IPS DF 4.7 (cell line): Measurements from ENCODE around the gene ERI2.
"Not testable (repeated sequence)": the region's sequence is repeated elsewhere in the genome, so short reads cannot be mapped to it uniquely, and the experiment has no call there.

Experiments used
- DNase-seq: peaks from one replicate; pipeline ENCODE4 v3.0.0-alpha.2; 2013; ENCODE audit warnings: low spot score; ENCODE audit errors: extremely low read depth

ERI2 gene

DNA sequence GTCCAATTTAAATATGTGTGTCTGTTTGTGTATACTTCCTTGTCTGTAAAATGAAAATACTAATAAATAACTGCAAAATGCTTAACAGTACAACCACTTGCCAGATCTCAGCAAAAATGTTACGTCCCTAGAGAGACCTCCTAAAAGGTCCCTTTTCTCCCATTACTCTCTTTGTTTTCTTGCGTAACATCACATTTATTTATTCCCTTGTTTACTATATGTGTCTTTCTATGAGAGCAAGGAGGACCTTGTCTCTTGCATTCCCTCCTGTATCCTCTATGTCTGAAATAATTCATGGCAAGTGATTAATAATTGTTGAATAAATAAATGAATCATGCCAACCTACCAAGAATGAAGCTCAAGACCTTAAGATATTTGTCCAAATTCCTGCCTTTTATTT is 40.5 kb downstream of the ERI2 start:
- no peak for DNase-seq

DNA sequence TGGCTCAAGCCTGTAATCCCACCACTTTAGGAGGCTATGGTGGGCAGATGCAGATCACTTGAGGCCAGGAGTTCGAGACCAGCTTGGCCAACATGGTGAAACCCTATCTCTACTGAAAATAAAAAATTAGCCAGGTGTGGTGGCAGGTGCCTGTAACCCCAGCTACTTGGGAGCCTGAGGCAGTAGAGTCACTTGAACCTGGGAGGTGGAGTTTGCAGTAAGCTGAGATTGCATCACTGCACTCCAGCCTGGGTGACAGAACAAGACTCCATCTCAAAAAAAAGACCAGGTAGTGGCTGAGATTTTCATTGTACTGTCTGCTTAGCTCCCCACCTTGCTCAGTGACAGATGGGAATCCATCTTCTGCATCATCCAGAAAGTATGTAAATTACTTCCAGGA is 41.8 kb downstream of the ERI2 start:
- DNase-seq = not testable (repeated sequence)

DNA sequence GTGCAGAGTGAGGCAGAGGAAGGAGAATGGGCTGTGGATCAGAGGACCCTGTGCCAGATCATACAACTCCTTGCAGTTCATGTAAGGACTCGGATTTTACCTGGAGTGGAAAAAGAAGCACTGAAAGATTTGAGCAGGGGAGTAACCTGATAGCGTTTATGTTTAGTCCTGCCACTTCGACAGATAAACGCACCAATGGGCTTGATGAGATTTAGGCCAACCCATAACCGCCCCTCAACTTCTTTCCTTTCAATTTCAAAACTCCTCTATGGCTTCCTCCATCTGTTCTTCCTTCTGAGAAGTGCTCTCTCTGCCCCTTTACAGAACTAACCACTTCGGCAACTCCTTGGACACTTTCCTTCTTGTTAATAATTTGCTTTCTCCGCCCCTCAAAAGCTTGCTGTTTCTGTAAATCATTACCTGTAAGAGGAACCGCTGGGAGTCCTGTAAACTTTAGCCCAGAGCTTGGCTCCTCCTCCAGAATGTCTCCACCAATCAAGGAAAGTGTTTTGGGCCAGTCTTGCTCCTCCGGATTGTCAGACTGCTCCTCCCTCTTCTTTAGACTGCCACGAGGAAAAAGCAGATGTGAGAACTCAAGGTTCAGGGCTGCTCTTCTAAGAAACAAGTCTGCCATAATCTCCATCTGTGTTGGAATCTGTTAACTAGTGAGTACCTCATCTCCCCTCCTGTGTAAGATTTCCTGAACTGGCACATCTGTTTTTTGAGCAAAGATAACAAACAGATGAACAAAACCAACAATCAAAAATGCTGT is 42.6 kb downstream of the ERI2 start, which contains the start of gene ACSM3:
Gene ACSM3 (plus strand): TSS at position 554 of the 772 bp plus-strand sequence. CDS start 6,021 bp downstream, outside the sequence.
- DNase-seq = no peak

DNA sequence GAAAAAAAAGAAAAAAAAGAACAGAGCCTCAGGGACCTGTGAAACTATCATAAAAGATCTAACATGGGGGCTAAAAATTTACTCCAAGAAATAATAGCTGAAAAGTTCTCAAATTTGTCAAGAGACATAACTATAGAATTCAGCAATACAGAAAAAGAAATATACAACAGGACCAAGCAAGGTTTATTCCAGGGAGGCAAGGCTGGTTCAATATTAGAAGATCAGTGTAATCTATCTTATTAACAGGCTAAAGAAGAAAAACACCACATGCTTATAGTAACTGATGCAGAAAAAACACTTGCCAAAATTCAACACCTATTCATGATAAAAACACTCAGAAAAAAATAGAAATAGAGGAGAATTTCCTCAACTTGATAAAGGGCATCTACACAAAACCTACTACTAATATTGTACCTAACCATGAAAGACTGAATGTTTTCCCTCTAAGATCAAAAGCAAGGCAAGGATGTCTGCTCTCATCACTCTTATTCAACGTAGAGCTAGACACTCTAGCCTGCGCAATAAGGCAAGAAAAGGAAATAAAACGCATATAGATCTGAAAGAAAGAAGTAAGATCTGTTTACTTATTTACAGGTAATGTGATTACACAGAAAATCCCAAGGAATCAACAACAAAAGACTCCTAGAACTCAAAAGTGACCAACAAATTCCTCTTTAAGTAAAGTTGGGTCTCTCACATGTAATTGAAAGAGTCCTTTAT is 43.7 kb downstream of the ERI2 start:
- no peak for DNase-seq

DNA sequence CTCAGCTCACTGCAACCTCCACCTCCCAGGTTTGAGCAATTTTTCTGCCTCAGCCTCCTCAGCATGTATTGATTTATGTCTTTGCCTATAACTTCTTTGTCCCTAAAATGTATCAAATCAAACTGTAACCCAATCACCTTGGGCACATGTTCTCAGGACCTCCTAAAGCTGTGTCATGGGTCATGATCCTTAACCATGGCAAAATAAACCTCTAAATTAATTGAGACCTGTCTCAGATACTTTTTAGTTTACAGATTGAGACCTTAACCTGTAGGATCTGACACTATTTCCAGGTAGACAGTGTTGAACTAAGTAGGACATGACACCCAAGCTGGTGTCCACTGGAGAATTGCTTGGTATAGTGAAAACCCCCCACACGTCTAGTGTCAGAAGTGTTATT is 45.1 kb downstream of the ERI2 start:
- no peak for DNase-seq

DNA sequence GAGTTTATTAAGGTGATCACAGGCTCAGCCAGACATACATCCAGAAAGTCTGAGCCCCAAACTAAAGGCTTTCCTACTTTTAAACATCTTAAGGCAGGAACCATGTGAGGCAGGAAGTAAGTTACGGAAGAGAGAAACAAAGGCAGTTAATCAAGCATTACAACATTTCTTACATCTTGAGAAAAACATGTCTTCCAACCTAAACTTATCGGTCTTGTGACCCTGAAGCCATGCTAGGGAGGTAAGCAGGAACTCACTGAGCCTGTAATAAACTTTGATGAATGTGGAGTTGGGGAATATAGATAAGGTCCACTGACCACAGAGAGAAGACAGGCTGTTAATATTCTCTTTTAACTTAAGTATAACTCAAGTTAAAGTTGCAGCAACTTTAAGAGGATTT is 45.9 kb downstream of the ERI2 start:
- no peak for DNase-seq

DNA sequence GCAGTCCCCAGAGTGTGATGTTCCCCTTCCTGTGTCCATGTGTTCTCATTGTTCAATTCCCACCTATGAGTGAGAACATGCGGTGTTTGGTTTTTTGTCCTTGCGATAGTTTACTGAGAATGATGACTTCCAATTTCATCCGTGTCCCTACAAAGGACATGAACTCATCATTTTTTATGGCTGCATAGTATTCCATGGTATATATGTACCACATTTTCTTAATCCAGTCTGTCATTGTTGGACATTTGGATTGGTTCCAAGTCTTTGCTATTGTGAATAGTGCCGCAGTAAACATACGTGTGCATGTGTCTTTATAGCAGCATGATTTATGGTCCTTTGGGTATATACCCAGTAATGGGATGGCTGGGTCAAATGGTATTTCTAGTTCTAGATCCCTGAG is 50.5 kb downstream of the ERI2 start:
- not testable (repeated sequence) for DNase-seq

DNA sequence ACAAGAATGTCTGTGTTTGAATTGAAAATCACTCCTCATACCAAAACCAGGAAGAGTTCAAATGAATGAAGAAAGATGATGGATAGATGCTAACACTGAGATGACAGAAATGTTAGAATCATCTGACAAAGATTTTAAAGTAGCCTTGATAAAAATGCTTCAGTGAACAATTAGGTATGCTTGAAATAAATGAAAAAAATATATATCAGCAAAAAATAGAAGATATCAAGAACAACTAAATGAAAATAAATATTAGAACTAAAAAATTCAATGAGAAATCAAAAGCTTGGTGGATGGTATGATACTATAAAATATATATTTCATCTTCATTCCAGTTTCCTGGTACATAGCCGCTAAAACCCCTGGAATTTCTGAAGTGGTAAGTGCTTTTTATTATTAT is 51.0 kb downstream of the ERI2 start:
- no peak for DNase-seq

DNA sequence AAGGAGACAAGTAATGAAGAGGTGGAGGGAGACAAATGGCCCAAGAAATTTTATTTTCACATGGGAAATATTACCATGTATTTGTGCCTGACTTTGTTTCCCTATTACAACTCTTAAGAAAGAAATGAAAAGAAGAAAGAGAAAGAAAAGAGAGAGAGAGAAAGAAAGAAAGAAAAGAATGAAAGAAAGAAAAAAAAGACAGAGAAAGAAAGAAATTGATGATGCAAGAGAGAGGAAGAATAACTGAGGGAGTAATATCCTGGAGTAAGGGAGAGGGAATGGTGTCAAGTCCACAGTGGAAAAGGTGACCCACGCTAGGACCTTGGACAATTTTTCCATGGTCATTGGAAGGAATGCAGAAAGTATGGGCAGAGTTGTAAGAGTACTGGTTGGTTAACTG is 52.5 kb downstream of the ERI2 start:
- no peak for DNase-seq

DNA sequence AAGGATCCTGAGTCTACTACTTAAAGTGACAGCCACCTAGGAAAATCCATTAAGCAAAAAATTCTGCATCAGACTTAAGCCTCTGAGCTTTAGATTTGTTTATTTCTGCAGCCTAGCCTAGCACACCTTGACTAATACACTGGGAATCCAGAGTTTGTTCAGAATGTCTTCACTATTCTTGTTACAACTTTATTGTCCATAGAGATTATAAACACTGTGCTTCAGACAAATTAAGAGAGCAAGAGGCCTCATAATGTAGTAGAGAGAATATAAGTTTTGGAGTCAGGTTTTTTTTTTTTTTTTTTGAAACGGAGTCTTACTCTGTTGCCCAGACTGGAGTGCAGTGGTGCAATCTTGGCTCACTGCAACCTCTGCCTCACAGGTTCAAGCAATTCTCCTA is 55.7 kb downstream of the ERI2 start:
- DNase-seq = no peak

DNA sequence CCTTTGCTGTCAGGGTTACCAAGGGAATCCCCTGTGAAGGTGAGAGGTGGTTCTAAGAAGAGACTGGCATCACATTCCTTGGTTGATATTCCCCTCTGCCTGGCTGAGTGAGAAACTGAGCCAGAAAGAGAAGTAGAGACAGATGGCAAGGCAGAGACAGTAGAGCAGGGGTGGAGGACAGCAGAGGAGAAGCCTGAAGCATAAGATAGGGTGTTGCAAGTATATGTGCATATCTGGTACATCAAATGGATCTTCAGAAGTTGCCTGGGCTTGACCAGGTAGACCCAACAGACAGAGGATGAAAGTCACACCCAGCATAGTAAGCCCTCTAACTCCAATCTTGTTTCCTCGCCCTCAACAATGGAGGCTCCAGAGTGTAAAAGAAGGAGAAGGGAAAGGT is 56.8 kb downstream of the ERI2 start:
- DNase-seq = no peak

DNA sequence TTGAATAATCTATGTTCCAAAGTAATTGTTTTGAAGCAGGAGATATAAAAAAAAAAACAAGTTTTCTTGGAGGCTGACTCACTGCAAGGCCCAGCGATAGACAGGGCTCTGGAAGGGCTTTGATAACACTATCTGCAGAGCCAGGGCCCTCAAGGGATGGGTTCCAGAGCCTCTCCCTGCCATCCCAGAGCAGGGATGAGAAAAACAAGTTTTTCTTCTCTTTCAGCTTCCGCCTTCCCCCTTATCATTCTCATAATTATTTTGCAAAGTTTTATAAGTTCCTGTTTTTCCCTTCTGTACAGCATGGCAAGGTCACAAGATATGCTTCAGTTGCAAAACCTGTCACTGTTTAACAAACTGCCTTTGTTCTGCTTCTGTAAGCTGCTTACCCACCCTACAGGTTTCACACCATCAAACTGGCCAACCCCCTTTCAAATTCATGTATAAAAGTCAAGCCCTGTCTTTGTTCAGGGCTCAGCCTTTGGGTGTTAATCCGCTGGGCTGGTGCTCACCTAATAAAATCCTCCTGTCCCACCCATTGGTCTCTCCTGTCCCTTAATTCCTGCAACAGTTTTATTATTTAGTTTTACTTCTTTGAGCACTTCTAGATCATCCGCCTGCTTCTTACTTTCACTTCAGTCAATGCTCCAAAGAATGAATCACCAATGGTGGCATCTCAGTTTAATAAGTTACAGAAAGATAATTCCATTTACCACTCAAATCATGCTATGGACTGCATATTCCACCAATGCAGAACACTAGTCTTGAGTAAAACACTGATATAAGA is 59.0 kb downstream of the ERI2 start:
- DNase-seq = no peak

DNA sequence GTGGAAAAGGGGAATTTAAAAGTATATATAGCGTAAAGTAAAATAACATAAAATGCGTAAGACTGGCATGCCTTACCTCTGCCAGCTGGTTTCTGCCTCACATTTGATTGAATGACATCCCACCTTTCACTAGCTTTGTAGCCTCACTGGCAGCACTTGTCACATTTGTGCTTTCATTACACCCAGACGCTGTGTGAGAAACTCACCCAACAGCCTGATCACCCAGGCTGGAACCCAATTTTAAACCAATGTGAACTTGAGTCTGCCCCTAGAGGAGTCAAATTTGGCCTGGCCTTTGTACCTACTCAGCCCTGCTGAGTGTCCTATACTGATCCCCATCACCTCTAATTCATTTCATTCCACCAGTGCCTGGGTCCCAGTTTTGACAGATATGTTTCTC is 59.8 kb downstream of the ERI2 start:
- no peak for DNase-seq
